HL-60/S4 treated with retinoic acid at 250 ng/mL for 4 days and 3 days (cell line): ENCODE results near the gene PITX3.
"Not testable (repeated sequence)": the region's sequence is repeated elsewhere in the genome, so short reads cannot be mapped to it uniquely, and the experiment has no call there.

Experiments used
- in situ Hi-C: fragments of 300-500 bp; cut with MboI; formaldehyde crosslinking; loops from 2 replicates; pipeline ENCODE4 v1.7.0; 2022; ENCODE audit warnings: low sequenced_read_pairs

Gene PITX3

GRCh38 chr10:102230264-102230860 is 10.9 kb downstream of the PITX3 start:
- in situ Hi-C loops: loop anchor here (10.0 to 25.0 kb wide), 2 partner anchors 124 to 357 kb away; no protein-coding TSS in a partner anchor

- in situ Hi-C loops: loop anchor here (10.0 to 25.0 kb wide), 2 partner anchors 125 to 357 kb away; no protein-coding TSS in a partner anchor
These were observed 11.5 kb downstream of the PITX3 start for GRCh38 chr10:102229810-102230263.

GRCh38 chr10:102227050-102227449 is 14.3 kb downstream of the PITX3 start:
- in situ Hi-C loops: loop anchor here (25.0 kb wide), 1 partner anchor 360 kb away; no protein-coding TSS in a partner anchor

- in situ Hi-C loops: loop anchor here (25.0 kb wide), 1 partner anchor 361 kb away; no protein-coding TSS in a partner anchor
These were observed 14.8 kb downstream of the PITX3 start for GRCh38 chr10:102226542-102226870.

DNA sequence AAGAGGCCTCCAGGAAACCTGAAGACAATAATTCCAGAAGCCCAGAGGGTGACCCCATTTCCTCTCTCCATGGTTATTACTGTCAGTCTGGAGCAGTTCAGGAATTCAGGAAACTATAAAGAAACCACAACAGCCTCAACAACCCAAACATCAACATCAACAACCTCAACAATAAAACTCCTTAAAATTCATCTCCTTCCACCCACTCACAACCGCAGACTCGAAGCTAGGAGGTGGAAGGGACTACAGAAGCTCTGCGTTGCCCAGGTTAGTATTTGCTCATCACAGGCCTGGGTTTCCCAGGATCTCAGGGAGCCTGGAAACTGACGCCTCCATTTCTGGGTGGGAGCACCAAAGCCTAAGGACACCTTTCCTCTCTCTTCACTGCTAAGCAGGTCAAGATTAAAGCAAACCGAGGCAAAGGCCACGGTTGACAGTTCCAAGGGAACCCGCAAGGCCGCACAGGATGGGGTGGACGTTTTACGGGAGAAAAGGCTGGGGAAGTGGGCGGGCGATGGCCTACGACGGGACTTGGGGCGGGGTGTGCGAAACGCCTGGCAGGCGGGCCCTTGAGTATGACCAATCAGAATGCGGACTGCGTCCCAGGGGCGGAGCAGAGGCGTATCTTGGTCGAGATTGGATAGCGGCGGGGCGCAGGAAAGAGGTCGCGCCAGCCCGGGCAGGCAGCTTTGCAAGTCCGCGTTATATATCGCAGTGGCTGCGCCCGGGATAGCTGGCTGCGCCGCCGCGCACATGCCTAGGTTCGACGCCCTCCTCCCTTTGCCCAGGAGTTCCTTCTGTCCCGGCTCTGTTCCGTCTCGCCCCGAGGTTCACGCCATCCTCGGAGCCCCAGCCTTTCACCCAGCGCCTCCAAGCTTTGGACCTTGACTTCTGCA is 15.4 kb downstream of the PITX3 start, which contains the start of gene ELOVL3:
ELOVL3 (plus strand) TSS at position 654 of the 896 bp plus-strand sequence. CDS start 250 bp downstream, outside the sequence.
- in situ Hi-C loops: loop anchor here (25.0 kb wide), 1 partner anchor 361 kb away; no protein-coding TSS in a partner anchor

DNA sequence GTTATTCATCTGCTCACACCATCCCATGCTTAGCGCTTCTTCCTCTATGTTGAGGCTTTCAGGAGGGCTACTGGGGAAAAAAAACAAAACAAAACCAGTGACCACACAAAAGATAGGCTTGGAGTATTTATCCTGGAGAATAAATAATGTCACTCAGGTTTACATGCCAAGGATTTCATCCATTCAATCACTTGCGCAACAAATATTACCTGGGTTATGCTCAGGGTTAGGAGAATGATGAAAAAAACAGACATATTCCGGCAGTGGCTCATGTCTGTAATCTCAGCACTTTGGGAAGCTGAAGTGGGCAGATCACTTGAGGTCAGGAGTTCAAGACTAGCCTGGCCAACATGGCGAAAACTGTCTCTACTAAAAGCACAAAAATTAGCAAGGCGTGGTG is 18.5 kb downstream of the PITX3 start:
- in situ Hi-C loops: no loop called here

- in situ Hi-C loops: no loop called here
These were observed 20.7 kb downstream of the PITX3 start for GRCh38 chr10:102220612-102221011.

- in situ Hi-C loops: no loop called here
These were observed 21.9 kb downstream of the PITX3 start for GRCh38 chr10:102219370-102219769.

DNA sequence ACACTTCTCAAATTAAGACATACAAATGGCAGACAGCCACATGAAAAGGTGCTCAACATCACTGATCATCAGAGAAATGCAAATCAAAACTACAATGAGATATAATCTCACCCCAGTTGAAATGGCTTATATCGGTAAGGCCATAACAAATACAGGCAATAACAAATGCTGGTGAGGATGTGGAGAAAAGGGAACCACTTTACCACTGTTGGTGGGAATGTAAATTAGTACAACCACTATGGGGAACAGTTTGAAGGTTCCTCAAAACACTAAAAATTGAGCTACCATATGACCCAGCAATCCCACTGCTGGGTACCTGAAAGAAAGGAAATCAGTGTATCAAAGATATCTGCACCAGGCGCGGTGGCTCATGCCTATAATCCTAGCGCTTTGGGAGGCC is 27.7 kb downstream of the PITX3 start:
- in situ Hi-C loops: not testable (repeated sequence)

DNA sequence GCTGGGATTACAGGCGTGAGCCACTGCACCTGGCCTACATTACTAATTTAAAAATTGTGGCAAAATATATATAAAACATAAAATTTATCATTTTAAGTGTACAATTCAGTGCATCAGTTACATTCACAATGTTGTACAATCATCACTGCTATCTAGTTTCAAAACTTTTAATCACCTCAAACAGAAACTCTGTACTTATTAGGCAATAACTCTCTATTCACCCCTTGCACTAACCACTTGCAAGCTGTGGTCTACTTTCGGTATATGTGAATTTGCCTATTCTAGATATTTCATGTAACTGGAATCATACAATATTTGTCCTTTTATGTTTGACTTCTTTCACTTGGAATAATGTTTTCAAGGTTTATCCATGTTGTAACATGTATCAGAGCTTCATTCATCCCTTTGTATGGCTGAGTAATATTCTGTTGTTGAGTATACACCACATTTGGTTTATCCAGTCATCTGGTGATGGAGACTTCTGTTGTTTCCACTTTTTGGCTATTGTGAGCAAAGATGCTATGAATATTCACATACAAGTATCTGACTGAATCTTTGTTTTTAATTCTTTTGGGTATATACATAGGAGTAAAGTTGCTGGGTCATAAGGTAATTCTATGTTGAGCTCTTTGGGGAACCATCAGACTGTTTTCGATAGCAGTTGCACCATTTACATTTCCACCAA is 29.6 kb downstream of the PITX3 start:
- in situ Hi-C loops: no loop called here

GRCh38 chr10:102208311-102209035 is 32.8 kb downstream of the PITX3 start:
- in situ Hi-C loops: no loop called here

- in situ Hi-C loops: no loop called here
These were observed 38.9 kb downstream of the PITX3 start for GRCh38 chr10:102202386-102202785.

GRCh38 chr10:102200751-102201640 is 40.3 kb downstream of the PITX3 start:
- in situ Hi-C loops: no loop called here

GRCh38 chr10:102198027-102198426 is 43.3 kb downstream of the PITX3 start:
- in situ Hi-C loops: no loop called here

DNA sequence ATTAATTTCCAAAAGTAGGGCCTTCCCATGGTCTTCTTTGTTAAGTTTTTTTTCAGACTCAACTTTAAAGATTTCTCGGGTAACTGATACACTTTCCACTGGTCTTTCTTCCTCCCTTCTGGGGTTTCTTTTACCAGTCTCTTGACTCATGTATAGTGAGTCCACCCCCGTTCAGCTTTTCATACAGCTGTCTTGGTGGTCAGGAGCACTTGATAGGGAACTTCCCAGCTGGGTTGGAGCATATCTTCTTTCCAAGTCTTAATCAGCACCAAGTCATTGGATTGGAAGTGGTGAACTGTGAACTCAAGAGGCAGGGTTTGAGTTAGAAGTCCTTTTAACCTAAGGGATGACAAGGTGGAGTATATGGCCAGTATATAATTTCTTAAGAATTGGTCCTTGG is 44.4 kb downstream of the PITX3 start:
- in situ Hi-C loops: no loop called here

- in situ Hi-C loops: no loop called here
These were observed 45.9 kb downstream of the PITX3 start for GRCh38 chr10:102195296-102195870.

- in situ Hi-C loops: no loop called here
These were observed 49.4 kb downstream of the PITX3 start for GRCh38 chr10:102191956-102192355.

- in situ Hi-C loops: not testable (repeated sequence)
These were observed 52.1 kb downstream of the PITX3 start for GRCh38 chr10:102188941-102189898.
